Caco-2 (cell line): ENCODE data around the gene PDIA5. TPM values are rescaled to one million over a fixed set of nuclear protein-coding genes. Genes with fewer than 3 reads are reported as not detected.

ENCODE experiments used
- BruUV-seq: library from RNA; stranded (reverse); fragments of 400-500 nt; replicated peaks from 2 replicates; lab custom pipeline; 2021; lab: Mats Ljungman, UMichigan
- CTCF ChIA-PET: fragments of 300-600 bp; sonication (Branson Sonifier 250); formaldehyde crosslinking; loops from one replicate; lab custom pipeline; 2022; ENCODE audit warnings: antibody characterized with exemption; lab: Charles Lee
- POLR2A ChIA-PET: fragments of 300-600 bp; sonication (Branson Sonifier 250); formaldehyde crosslinking; loops from one replicate; lab custom pipeline; 2022; ENCODE audit warnings: antibody characterized with exemption; lab: Charles Lee
- DNase-seq, 2 experiments: peaks; one replicate each; pipeline versions ENCODE4 v3.0.0 to v3.0.0-alpha.2; 2020 to 2022
- H3K27me3 ChIP-seq: replicated peaks from 2 replicates; pipeline ENCODE4 v1.6.0; 2011; ENCODE audit warnings: low read length; ENCODE audit not compliant: control insufficient read depth, insufficient read depth
- H3K36me3 ChIP-seq: 2 replicates; pipeline ENCODE4 v1.5.1; 2011; ENCODE audit warnings: low read length; ENCODE audit not compliant: control insufficient read depth, insufficient read depth
- H3K4me1 ChIP-seq: fragments of 250-450 bp; sonication (Bioruptor Pico); 2 replicates; pipeline ENCODE4 v1.5.1; 2020; ENCODE audit warnings: mild to moderate bottlenecking
- H3K4me3 ChIP-seq: 2 replicates; pipeline ENCODE4 v1.5.1; 2011; ENCODE audit warnings: low read depth, mild to moderate bottlenecking, control low read depth, low read length
- H3K9me3 ChIP-seq: fragments of 250-450 bp; sonication (Bioruptor Pico); 2 replicates; pipeline ENCODE4 v1.5.1; 2020; ENCODE audit warnings: mild to moderate bottlenecking, moderate library complexity
- H3K27ac Mint-ChIP-seq: one replicate; pipeline ENCODE4 v1.8.0; 2022; ENCODE audit warnings: mixed read lengths; ENCODE audit not compliant: unreplicated experiment
- H3K27me3 Mint-ChIP-seq: one replicate; pipeline ENCODE4 v1.8.0; 2022; ENCODE audit warnings: mixed read lengths; ENCODE audit not compliant: insufficient read depth, unreplicated experiment
- H3K36me3 Mint-ChIP-seq: one replicate; pipeline ENCODE4 v1.8.0; 2022; ENCODE audit warnings: mild to moderate bottlenecking, mixed read lengths; ENCODE audit not compliant: insufficient read depth, unreplicated experiment
- H3K4me1 Mint-ChIP-seq: one replicate; pipeline ENCODE4 v1.8.0; 2022; ENCODE audit warnings: low read depth, mixed read lengths; ENCODE audit not compliant: unreplicated experiment
- H3K4me3 Mint-ChIP-seq: one replicate; pipeline ENCODE4 v1.8.0; 2022; ENCODE audit warnings: mild to moderate bottlenecking, moderate library complexity, mixed read lengths; ENCODE audit not compliant: unreplicated experiment
- H3K9me3 Mint-ChIP-seq: one replicate; pipeline ENCODE4 v1.8.0; 2022; ENCODE audit warnings: mixed read lengths; ENCODE audit not compliant: unreplicated experiment
- CTCF ChIP-seq, 2 experiments: fragments of 200-600 bp in 1 of 2; IDR thresholded peaks; 1 replicate in 1 of 2; 2 replicates in 1 of 2; pipeline versions ENCODE4 v1.5.1 to v1.8.0; 2011 to 2022; ENCODE audit warnings: antibody characterized with exemption in 1 of 2, control low read depth in 1 of 2, inconsistent platforms in 1 of 2, low read depth in 1 of 2, low read length in 1 of 2, mild to moderate bottlenecking in 1 of 2, moderate library complexity in 1 of 2; ENCODE audit not compliant: insufficient read depth in 1 of 2, severe bottlenecking in 1 of 2, unreplicated experiment in 1 of 2
- intact Hi-C: fragments of 100-400 bp; cut with micrococcal nuclease; formaldehyde crosslinking; loops from one replicate; pipeline ENCODE4 v1.10.0; 2022; ENCODE audit not compliant: unreplicated experiment
- total RNA-seq: library from RNA; stranded (reverse); gene quantifications from 2 replicates; pipeline ENCODE4 v1.2.3, GENCODE V29; 2022

Gene PDIA5
- total RNA-seq, 1 experiment from 2014 or later: 48.2 TPM

- CTCF ChIA-PET: no interaction called here
- no TSS peak for BruUV-seq
- no peaks in the 10 kb centered on the region for H3K4me1 Mint-ChIP-seq
- intact Hi-C loops: no loop called here
- Histone ChIP-seq H3K4me3 (no peak overlapping the region), H3K27me3 (no peaks in the 10 kb centered on the region), H3K4me1 (no peaks in the 10 kb centered on the region), H3K9me3 (no peaks in the 10 kb centered on the region), H3K36me3 (peaks cover 1% of the 10 kb centered on the region; the same call in 1 of the 2 replicates)
- peaks cover 63% of the 10 kb centered on the region for H3K36me3 Mint-ChIP-seq
- H3K27ac Mint-ChIP-seq: no peak overlapping the region
- no peak for TF ChIP-seq CTCF (IDR thresholded peaks at IDR 0.05; ENCODE audit: insufficient read depth in 1 of 2, low read depth in 1 of 2, low read length in 1 of 2, severe bottlenecking in 1 of 2, unreplicated experiment in 1 of 2)
- no peak for DNase-seq
- no peaks in the 10 kb centered on the region for H3K9me3 Mint-ChIP-seq
- no peak overlapping the region for H3K4me3 Mint-ChIP-seq
- H3K27me3 Mint-ChIP-seq: no peaks in the 10 kb centered on the region
- POLR2A ChIA-PET: no interaction called here
These were observed 49.3 kb downstream of the PDIA5 start for GRCh38 chr3:123116116-123116515.

- H3K27me3 ChIP-seq: no peaks in the 10 kb centered on the region
- no peak for DNase-seq
- no peaks in the 10 kb centered on the region for H3K9me3 ChIP-seq
- Mint-ChIP-seq H3K4me3 (no peak overlapping the region), H3K36me3 (peaks cover 53% of the 10 kb centered on the region), H3K9me3 (no peaks in the 10 kb centered on the region), H3K27ac (no peak overlapping the region), H3K27me3 (no peaks in the 10 kb centered on the region), H3K4me1 (no peaks in the 10 kb centered on the region)
- intact Hi-C loops: no loop called here
- no peak for TF ChIP-seq CTCF (IDR thresholded peaks at IDR 0.05; ENCODE audit: insufficient read depth in 1 of 2, low read depth in 1 of 2, low read length in 1 of 2, severe bottlenecking in 1 of 2, unreplicated experiment in 1 of 2)
- no peak overlapping the region for H3K4me3 ChIP-seq
- POLR2A ChIA-PET: no interaction called here
- no TSS peak for BruUV-seq
- peaks cover 1% of the 10 kb centered on the region for H3K36me3 ChIP-seq
- CTCF ChIA-PET: no interaction called here
- no peaks in the 10 kb centered on the region for H3K4me1 ChIP-seq
These were observed 52.6 kb downstream of the PDIA5 start for GRCh38 chr3:123119388-123119787.

GRCh38 chr3:123119802-123120201, 53.0 kb downstream of the PDIA5 start:
- Histone ChIP-seq H3K4me1 (no peaks in the 10 kb centered on the region), H3K27me3 (no peaks in the 10 kb centered on the region), H3K36me3 (peaks cover 1% of the 10 kb centered on the region), H3K4me3 (no peak overlapping the region), H3K9me3 (no peaks in the 10 kb centered on the region)
- ChIA-PET POLR2A (no interaction called here), CTCF (no interaction called here)
- Mint-ChIP-seq H3K36me3 (peaks cover 52% of the 10 kb centered on the region), H3K27ac (no peak overlapping the region), H3K4me1 (no peaks in the 10 kb centered on the region), H3K9me3 (no peaks in the 10 kb centered on the region), H3K27me3 (no peaks in the 10 kb centered on the region), H3K4me3 (no peak overlapping the region)
- no peak for TF ChIP-seq CTCF (IDR thresholded peaks at IDR 0.05; ENCODE audit: insufficient read depth in 1 of 2, low read depth in 1 of 2, low read length in 1 of 2, severe bottlenecking in 1 of 2, unreplicated experiment in 1 of 2)
- DNase-seq: no peak
- intact Hi-C loops: no loop called here
- no TSS peak for BruUV-seq
